Prostate gland (tissue), 2 donors: ENCODE results near the gene ORAI3.

ENCODE experiments used
- CTCF ChIP-seq, 4 experiments: fragments of 200-600 bp in 2 of 4; fragments of 450-650 bp in 2 of 4; sonication (generic) in 2 of 4; IDR thresholded peaks; 1 replicate in 3 of 4; 2 replicates in 1 of 4; pipeline ENCODE4 v1.5.1; 2016 to 2019; ENCODE audit warnings: antibody characterized with exemption in 4 of 4, mild to moderate bottlenecking in 2 of 4, moderate library complexity in 2 of 4
- POLR2A ChIP-seq: fragments of 450-650 bp; IDR thresholded peaks from one replicate; pipeline ENCODE4 v1.6.1; 2016; ENCODE audit warnings: antibody characterized with exemption, mild to moderate bottlenecking
- POLR2AphosphoS5 ChIP-seq: sonication (generic); formaldehyde crosslinking; IDR thresholded peaks from one replicate; pipeline ENCODE4 v1.6.1; 2017; ENCODE audit warnings: antibody characterized with exemption

- TF ChIP-seq POLR2A (no peak), CTCF (IDR thresholded peaks at IDR 0.05) (no peak), POLR2AphosphoS5 (no peak)
Measured at GRCh38 chr16:30989469-30990047, 40.7 kb downstream of the ORAI3 start.
